ENCODE results near the gene DIPK1A. TPM values are rescaled to one million over a fixed set of nuclear protein-coding genes. Genes with fewer than 3 reads are reported as not detected.
"Not testable (repeated sequence)": the region's sequence is repeated elsewhere in the genome, so short reads cannot be mapped to it uniquely, and the experiment has no call there.

The DIPK1A gene
- total RNA-seq, 1 experiment from 2014 or later, result 12.5 TPM

GRCh38 chr1:92921031-92922023 is 39.9 kb downstream of the DIPK1A start:
- no peak for DNase-seq (ENCODE audit: low read depth)

DNA sequence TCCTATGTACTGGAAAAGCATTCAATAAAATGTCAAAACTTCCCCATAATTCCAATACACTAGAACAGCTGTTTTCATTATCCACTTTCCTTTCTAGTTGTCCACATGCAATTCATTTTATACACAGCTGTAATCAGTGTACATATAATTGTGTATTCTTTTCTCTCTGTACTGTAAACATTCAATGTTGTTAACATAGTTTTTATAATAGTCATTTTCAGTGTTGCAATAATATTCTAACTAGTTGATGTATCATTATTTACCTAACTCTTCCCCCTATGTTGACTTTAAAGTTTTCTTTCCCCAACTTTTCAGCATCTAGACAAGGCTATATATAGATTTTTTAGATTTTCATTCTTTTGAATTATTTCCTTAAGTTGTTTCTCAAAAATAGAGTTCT is 44.4 kb downstream of the DIPK1A start:
- DNase-seq (ENCODE audit: low read depth), result no peak

GRCh38 chr1:92915547-92915946 is 45.7 kb downstream of the DIPK1A start:
- no peak for DNase-seq (ENCODE audit: low read depth)

DNA sequence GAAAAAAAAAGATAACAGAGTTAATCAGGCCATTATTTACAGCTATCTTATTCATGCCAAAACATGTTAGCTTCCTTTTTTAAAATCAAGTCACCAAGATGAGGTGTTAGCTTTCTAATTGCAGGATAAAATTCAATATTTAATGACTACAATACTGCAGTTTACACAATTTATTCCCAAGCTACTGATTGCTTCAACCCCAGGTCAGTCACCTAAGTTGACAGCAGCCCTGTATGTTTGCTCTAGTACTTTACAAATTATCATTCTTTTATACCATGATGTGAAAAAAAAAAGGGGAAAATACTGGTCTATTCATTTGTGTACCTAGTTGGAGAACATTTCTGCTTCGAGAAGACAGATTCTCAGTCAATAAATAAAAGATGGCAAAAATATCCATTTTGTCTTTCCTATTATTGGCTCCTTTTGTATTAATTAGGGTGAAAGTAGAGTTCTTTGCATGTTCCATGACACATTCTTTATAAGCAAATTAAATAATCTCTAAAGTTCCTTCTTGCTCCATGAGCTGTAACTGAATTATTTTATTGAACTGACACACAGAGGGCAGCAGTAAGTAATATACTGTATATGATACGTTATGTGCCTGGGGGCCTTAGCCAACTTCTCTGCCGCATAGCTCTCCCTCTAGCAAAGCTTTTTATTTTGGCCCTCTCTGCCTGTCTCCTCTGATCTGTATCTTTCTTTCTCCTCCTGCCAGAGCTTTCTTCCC is 48.0 kb downstream of the DIPK1A start:
- no peak for DNase-seq (ENCODE audit: low read depth)

DNA sequence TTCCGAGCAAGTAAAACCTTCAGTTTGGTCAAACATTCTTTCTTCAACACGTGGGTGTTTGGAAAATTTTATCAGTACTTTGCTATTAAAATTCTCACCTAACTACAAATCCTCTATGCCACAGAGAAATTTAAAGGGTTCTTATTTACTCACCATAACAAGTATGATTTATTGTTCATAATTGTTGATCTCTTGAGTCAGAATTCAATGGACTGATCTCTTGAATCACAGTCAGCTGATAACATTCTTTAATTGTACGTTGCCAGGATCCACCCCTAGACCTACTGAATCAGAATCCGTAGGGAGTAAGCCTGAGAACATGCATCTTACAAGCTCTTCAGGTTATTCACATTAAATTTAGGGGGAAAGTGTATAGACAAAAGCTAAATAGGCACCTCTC is 51.2 kb downstream of the DIPK1A start:
- no peak for DNase-seq (ENCODE audit: low read depth)

GRCh38 chr1:92909321-92909720 is 51.9 kb downstream of the DIPK1A start:
- DNase-seq (ENCODE audit: low read depth), result peak; percentile 92

DNA sequence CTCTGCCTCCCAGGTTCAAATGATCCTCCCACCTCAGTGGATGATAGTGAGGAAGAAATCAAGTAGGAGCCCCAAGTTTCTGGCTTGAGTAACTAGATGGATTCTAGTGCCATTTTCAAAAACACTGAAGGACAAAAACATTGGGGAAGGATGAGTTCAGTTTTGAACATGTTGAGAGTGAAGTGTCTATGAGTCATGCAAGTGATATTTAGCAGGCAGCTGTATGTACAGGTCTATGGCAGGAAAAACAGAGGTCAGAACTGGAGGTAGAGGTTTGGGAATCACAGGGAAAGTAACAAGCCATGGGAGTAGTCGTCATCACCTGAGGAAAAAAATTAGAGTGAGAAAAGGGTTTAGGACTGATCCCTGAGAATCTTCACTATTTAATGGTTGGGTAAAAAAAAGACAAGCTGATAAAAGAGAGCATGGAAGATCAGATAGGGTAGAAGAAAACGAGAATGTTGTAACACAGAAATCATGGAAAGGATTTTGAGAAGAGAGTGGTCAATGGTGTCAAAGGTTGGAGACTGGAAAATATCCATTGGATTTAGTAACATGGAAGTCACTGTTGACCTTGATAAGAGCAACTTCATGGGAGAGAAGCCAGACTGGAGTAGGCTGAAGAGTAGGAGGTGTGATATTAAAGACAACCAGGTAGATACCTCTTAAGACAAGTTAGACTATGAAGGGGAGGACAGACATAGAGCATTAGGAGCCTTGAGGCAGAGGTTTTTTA is 53.1 kb downstream of the DIPK1A start:
- DNase-seq (ENCODE audit: low read depth), result peak; percentile 54

GRCh38 chr1:92903765-92904164 is 57.5 kb downstream of the DIPK1A start:
- no peak for DNase-seq (ENCODE audit: low read depth)

GRCh38 chr1:92902406-92902744 is 58.9 kb downstream of the DIPK1A start:
- no peak for DNase-seq (ENCODE audit: low read depth)

DNA sequence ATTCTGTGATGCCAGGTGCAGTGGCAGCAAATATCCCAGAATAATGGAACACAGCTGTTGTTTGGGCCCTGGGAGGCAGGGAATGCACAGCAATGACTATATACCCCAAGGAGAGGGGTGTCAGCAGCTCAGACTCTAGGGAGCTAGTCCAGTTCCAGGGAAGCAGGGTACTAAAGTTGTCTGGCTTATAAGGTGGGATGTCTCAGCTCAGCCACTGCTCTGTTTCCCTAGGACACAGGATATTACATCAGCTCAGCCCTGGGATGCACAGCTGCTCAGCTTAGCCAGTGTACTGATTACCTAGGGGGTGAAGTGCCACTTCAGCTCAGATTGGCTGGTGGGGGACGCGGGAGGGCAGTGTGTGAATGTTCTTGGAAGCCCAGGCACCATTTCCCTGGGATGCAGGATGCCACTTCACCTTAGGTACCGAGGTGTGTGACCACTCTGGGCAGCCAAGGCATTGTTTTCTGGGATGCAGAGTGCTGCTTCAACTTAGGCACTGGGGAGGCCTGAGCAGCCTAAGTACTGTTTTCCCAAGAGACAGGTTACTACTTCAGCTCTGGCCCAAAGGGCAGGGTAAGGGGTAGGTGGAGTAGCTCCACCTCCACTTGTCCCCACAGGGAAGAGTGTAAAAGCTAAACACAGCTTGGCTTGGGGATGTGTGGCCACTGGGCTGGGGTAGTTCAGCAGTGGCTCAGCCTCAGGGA is 59.4 kb downstream of the DIPK1A start:
- no peak for DNase-seq (ENCODE audit: low read depth)

- no peak for DNase-seq (ENCODE audit: low read depth)
Observed at GRCh38 chr1:92901126-92901525, 60.1 kb downstream of the DIPK1A start.

DNA sequence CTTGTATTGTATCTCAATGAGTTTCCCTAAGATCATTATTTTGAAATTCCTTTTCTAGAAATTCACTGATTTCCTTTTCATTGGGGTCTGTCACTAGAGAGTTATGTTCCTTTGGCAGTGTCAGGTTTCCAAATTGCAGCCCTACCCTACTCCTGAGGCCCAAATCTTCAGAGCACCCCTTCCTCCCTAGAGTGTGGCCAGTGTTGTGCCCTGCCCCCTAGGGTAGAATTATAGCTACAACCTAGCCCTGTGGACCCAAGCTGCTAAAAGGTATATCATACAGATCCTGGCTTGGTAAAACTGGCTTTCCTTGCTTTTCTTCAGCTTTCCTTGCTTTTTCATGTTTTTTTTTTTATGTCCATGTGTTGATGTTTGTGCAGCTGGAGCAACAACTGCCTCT is 60.7 kb downstream of the DIPK1A start:
- DNase-seq (ENCODE audit: low read depth), result no peak

DNA sequence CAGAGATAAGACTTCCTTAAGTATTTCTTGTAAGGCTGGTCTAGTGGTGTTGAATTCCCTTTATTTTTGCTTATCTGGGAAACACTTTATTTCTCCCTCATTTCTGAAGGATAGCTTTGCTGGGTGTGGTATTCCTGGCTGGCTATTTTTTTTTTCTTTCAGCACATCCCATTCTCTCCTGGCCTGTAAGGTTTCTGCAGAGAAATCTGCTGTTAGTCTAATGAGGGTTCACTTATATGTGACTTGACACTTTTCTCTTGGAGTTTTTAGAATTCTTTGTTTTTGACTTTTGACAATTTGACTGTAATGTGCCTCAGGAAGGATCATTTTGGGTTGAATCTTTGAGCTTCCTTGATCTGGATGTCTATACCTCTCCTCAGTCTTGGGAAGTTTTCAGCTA is 61.5 kb downstream of the DIPK1A start:
- DNase-seq (ENCODE audit: low read depth), result no peak

- DNase-seq (ENCODE audit: low read depth), result not testable (repeated sequence)
Observed at GRCh38 chr1:92898053-92898452, 63.2 kb downstream of the DIPK1A start.

GRCh38 chr1:92887465-92887864 is 73.8 kb downstream of the DIPK1A start:
- DNase-seq (ENCODE audit: low read depth), result no peak

DNA sequence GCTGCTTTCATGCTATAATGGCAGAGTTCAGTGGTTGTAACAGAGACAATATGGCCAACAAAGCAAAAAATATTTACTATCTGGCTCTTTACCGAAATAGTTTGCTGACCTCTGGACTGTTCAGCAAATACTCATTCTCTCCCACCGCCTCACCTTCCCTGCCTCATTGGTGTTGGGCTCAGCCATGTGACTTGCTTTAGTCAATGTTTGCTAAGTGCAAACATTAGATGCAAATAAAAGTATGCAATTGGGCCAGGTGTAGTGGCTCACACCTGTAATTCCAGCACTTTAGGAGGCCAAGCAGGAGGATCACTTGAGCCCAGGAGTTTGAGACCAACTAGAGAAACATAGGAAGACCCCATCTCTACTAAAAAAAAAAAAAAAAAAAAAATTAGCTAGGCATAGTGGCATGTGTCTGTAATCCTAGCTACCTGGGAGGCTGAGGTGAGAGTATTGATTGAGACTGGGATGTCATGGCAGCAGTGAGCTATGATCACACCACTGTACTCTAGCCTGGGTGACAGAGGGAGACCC is 74.3 kb downstream of the DIPK1A start:
- no peak for DNase-seq (ENCODE audit: low read depth)

DNA sequence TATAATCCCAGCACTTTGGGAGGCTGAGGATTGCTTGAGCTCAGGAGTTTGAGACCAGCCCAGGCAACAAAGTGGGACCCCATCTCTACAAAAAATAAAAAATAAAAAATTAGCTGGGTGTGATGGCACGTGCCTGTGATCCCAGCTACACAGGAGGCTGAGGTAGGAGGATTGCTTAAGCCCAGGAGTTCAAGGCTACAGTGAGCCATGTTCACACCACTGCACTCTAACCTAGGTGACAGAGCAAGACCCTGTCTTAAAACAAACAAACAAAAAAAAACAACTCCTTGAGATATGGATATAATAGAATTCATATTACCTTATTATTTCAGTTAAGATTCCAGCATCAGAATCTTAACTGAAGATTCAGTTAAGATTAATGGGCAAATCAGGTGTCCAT is 77.1 kb downstream of the DIPK1A start:
- DNase-seq (ENCODE audit: low read depth), result no peak

DNA sequence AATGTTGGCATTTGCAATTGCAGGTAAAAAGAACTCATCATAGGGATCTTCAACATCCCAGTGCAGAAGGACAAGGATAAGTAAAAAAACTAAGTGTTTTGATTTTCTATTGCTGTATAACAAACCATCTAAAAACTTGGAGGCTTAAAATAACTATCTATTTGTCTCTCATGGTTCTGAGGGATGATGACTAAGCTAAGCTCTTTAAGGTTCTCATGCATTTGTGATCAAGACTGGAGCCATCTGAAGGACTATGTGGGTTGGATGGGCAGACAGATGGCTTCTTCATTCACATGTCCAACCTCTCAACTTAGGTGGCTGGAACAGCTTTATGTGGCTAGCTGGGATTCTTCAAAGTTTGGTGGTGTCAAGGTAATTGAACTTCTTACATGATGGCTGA is 78.0 kb downstream of the DIPK1A start:
- DNase-seq (ENCODE audit: low read depth), result no peak

- DNase-seq (ENCODE audit: low read depth), result peak; percentile 38
Observed at GRCh38 chr1:92882819-92883218, 78.4 kb downstream of the DIPK1A start.

- no peak for DNase-seq (ENCODE audit: low read depth)
Observed at GRCh38 chr1:92881391-92881790, 79.9 kb downstream of the DIPK1A start.

DNA sequence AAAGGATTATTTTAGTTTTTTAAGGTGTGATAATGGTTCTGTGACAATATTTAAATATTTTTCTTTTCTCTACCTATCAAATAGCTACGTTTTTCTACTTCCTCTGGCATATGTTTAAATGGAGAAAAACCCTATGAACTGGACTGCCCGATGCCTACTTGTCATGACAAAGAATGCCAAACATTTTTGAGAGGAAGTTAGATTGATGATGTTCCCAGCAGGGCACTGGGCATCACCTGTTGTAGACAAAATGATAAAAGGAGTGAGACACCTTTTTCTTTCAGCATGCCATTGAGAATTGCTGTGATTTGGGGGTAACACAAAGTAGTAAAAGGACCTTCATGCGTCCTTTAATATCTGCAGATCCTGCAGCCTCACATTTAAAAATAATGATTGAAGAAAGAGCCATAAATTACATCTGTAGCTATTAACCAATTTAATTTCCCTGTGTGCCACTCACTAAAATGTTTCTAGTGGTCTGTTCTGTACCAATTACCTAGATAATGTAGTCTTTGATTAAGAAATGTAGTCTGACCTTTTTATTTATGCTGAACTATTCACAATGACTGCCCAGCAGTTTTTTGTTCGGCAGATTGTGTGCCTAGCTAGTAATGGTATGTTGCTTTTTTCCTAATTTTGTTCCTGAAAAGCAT is 81.8 kb downstream of the DIPK1A start:
- DNase-seq (ENCODE audit: low read depth), result no peak

Data from Daoy (cell line).